IMR-90 (cell line): Measurements from ENCODE around the gene CANX. TPM values are rescaled to one million over a fixed set of nuclear protein-coding genes. Genes with fewer than 3 reads are reported as not detected.

Experiments used
- ATAC-seq: fragments of 200-7000 bp; cut with Tn5 transposase; 2 replicates; pipeline ENCODE4 v1.9.1; 2020; ENCODE audit warnings: low read depth, mild to moderate bottlenecking, moderate library complexity
- BruUV-seq: library from RNA; stranded (reverse); fragments of 400-500 nt; replicated peaks from 2 replicates; lab custom pipeline; 2021; lab: Mats Ljungman, UMichigan
- CTCF ChIA-PET: fragments of 300-600 bp; formaldehyde crosslinking; extraction: SDS; loops from one replicate; lab custom pipeline; 2021; ENCODE audit warnings: antibody characterized with exemption; lab: Yijun Ruan, JAX
- POLR2A ChIA-PET: fragments of 300-600 bp; sonication (Branson Sonifier 250); formaldehyde crosslinking; loops from one replicate; lab custom pipeline; 2022; ENCODE audit warnings: antibody characterized with exemption; ENCODE audit not compliant: unreplicated experiment; lab: Charles Lee
- DNase-seq: peaks from one replicate; pipeline ENCODE4 v3.0.0; 2013
- H2AFZ ChIP-seq: replicated peaks from 2 replicates; pipeline ENCODE3; 2013; ENCODE audit warnings: low read length, mild to moderate bottlenecking; ENCODE audit not compliant: poor library complexity
- H2AK5ac ChIP-seq: 2 replicates; pipeline ENCODE4 v1.6.1; 2013; ENCODE audit warnings: low read depth, low read length, inconsistent platforms
- H2AK9ac ChIP-seq: replicated peaks from 2 replicates; pipeline ENCODE3; 2013; ENCODE audit warnings: mild to moderate bottlenecking, low read depth, low read length, moderate library complexity; ENCODE audit not compliant: poor library complexity
- H2BK120ac ChIP-seq: 2 replicates; pipeline ENCODE4 v1.6.1; 2013; ENCODE audit warnings: low read depth, low read length, inconsistent platforms
- H2BK15ac ChIP-seq: 3 replicates; pipeline ENCODE4 v1.6.1; 2013; ENCODE audit warnings: low read depth, low read length, inconsistent platforms
- H2BK20ac ChIP-seq: 2 replicates; pipeline ENCODE4 v1.6.1; 2013; ENCODE audit warnings: low read depth, mild to moderate bottlenecking, inconsistent platforms, low read length, moderate library complexity
- H2BK5ac ChIP-seq: 2 replicates; pipeline ENCODE4 v1.6.1; 2013; ENCODE audit warnings: mild to moderate bottlenecking, low read depth, low read length, inconsistent platforms; ENCODE audit not compliant: poor library complexity, severe bottlenecking
- H3K14ac ChIP-seq: replicated peaks from 2 replicates; pipeline ENCODE4 v1.6.1; 2013; ENCODE audit warnings: low read depth, low read length, inconsistent platforms
- H3K18ac ChIP-seq: 2 replicates; pipeline ENCODE4 v1.6.1; 2013; ENCODE audit warnings: low read depth, low read length, control low read depth
- H3K23ac ChIP-seq: 2 replicates; pipeline ENCODE4 v1.6.1; 2013; ENCODE audit warnings: low read depth, low read length, inconsistent platforms
- H3K27ac ChIP-seq: 2 replicates; pipeline ENCODE4 v1.5.1; 2013; ENCODE audit warnings: mild to moderate bottlenecking, control low read depth, low read length; ENCODE audit not compliant: insufficient read depth
- H3K27me3 ChIP-seq: 2 replicates; pipeline ENCODE4 v1.6.1; 2013; ENCODE audit warnings: low read length; ENCODE audit not compliant: control insufficient read depth, insufficient read depth
- H3K36me3 ChIP-seq: 2 replicates; pipeline ENCODE4 v1.6.1; 2013; ENCODE audit warnings: low read length, mixed read lengths; ENCODE audit not compliant: control insufficient read depth, insufficient read depth
- H3K4ac ChIP-seq: 2 replicates; pipeline ENCODE4 v1.6.1; 2013; ENCODE audit warnings: low read depth, low read length, inconsistent platforms
- H3K4me1 ChIP-seq: 2 replicates; pipeline ENCODE4 v1.6.1; 2013; ENCODE audit warnings: low read length, mixed read lengths; ENCODE audit not compliant: control insufficient read depth, insufficient read depth
- H3K4me2 ChIP-seq: 2 replicates; pipeline ENCODE4 v1.6.1; 2013; ENCODE audit warnings: low read depth, mild to moderate bottlenecking, control low read depth, low read length, moderate library complexity
- H3K4me3 ChIP-seq: 2 replicates; pipeline ENCODE4 v1.5.1; 2013; ENCODE audit warnings: low read depth, mild to moderate bottlenecking, control low read depth, low read length, moderate library complexity; ENCODE audit not compliant: insufficient read depth
- H3K56ac ChIP-seq: 2 replicates; pipeline ENCODE4 v1.6.1; 2013; ENCODE audit warnings: low read length, inconsistent platforms; ENCODE audit not compliant: insufficient read depth; ENCODE audit errors: extremely low read depth
- H3K79me1 ChIP-seq, 2 experiments: 2 replicates each; pipeline ENCODE4 v1.6.1; 2013; ENCODE audit warnings: low read length in 2 of 2, inconsistent platforms in 1 of 2, low read depth in 1 of 2
- H3K9ac ChIP-seq: 2 replicates; pipeline ENCODE4 v1.6.1; 2013; ENCODE audit warnings: low read depth, low read length, control low read depth
- H3K9me1 ChIP-seq: 2 replicates; pipeline ENCODE4 v1.6.1; 2013; ENCODE audit warnings: low read length, inconsistent platforms; ENCODE audit not compliant: insufficient read depth
- H3K9me3 ChIP-seq: 2 replicates; pipeline ENCODE4 v1.6.1; 2013; ENCODE audit warnings: low read length; ENCODE audit not compliant: control insufficient read depth, insufficient read depth
- H4K20me1 ChIP-seq: 2 replicates; pipeline ENCODE4 v1.6.1; 2013; ENCODE audit warnings: low read length, inconsistent platforms; ENCODE audit not compliant: insufficient read depth
- H4K5ac ChIP-seq: 2 replicates; pipeline ENCODE4 v1.6.1; 2013; ENCODE audit warnings: mild to moderate bottlenecking, low read depth, low read length, control low read depth
- H4K8ac ChIP-seq, 2 experiments: 2 replicates each; pipeline ENCODE4 v1.6.1; 2013; ENCODE audit warnings: low read depth in 2 of 2, low read length in 2 of 2, control low read depth in 1 of 2, inconsistent platforms in 1 of 2
- H4K91ac ChIP-seq: 2 replicates; pipeline ENCODE4 v1.6.1; 2013; ENCODE audit warnings: low read depth, low read length, inconsistent platforms; ENCODE audit not compliant: insufficient read depth
- BHLHE40 ChIP-seq: fragments of 150-350 bp; IDR thresholded peaks from 2 replicates; pipeline ENCODE4 v1.6.1; 2016; ENCODE audit warnings: mild to moderate bottlenecking, low read depth, low read length
- CEBPB ChIP-seq: IDR thresholded peaks from 2 replicates; pipeline ENCODE4 v1.6.1; 2012; ENCODE audit warnings: low read depth, low read length, improper control_type of control experiment
- CHD1 ChIP-seq: IDR thresholded peaks from 2 replicates; pipeline ENCODE4 v1.6.1; 2012; ENCODE audit warnings: low read depth, low read length, improper control_type of control experiment
- CTCF ChIP-seq: conservative IDR thresholded peaks from 2 replicates; pipeline ENCODE4 v1.5.1; 2012; ENCODE audit warnings: mild to moderate bottlenecking, low read depth, low read length, improper control_type of control experiment
- ELK1 ChIP-seq: fragments of 150-350 bp; IDR thresholded peaks from 2 replicates; pipeline ENCODE4 v1.6.1; 2016; ENCODE audit warnings: low read depth, mild to moderate bottlenecking, low read length, moderate library complexity, borderline replicate concordance
- FOS ChIP-seq: fragments of 150-350 bp; IDR thresholded peaks from 2 replicates; pipeline ENCODE4 v1.6.1; 2016; ENCODE audit warnings: low read depth, low read length
- MAFK ChIP-seq: IDR thresholded peaks from 2 replicates; pipeline ENCODE4 v1.6.1; 2012; ENCODE audit warnings: low read depth, low read length, improper control_type of control experiment
- MAZ ChIP-seq: IDR thresholded peaks from 2 replicates; pipeline ENCODE4 v1.6.1; 2012; ENCODE audit warnings: low read depth, mild to moderate bottlenecking, low read length, improper control_type of control experiment, moderate library complexity, borderline replicate concordance
- MXI1 ChIP-seq: IDR thresholded peaks from 2 replicates; pipeline ENCODE4 v1.6.1; 2012; ENCODE audit warnings: low read depth, mild to moderate bottlenecking, low read length, moderate library complexity, borderline replicate concordance
- NFE2L2 ChIP-seq: fragments of 150-350 bp; IDR thresholded peaks from 2 replicates; pipeline ENCODE4 v1.6.1; 2016; ENCODE audit warnings: low read depth, mild to moderate bottlenecking, low read length
- POLR2A ChIP-seq: IDR thresholded peaks from 2 replicates; pipeline ENCODE4 v1.6.1; 2012; ENCODE audit warnings: mild to moderate bottlenecking, low read depth, low read length
- RAD21 ChIP-seq: IDR thresholded peaks from 2 replicates; pipeline ENCODE4 v1.6.1; 2012; ENCODE audit warnings: low read length, improper control_type of control experiment
- RCOR1 ChIP-seq: IDR thresholded peaks from 2 replicates; pipeline ENCODE4 v1.6.1; 2012; ENCODE audit warnings: mild to moderate bottlenecking, low read length, improper control_type of control experiment; ENCODE audit not compliant: insufficient replicate concordance
- RFX5 ChIP-seq: IDR thresholded peaks from 2 replicates; pipeline ENCODE4 v1.8.0; 2012; ENCODE audit warnings: low read depth, mild to moderate bottlenecking, low read length, moderate library complexity
- SMC3 ChIP-seq: fragments of 150-350 bp; IDR thresholded peaks from 2 replicates; pipeline ENCODE4 v1.6.1; 2016; ENCODE audit warnings: low read depth, mild to moderate bottlenecking, antibody characterized with exemption, low read length, moderate library complexity
- USF2 ChIP-seq: fragments of 150-350 bp; IDR thresholded peaks from 2 replicates; pipeline ENCODE4 v1.6.1; 2017; ENCODE audit warnings: mild to moderate bottlenecking, antibody characterized with exemption, low read length, low read depth
- whole genome bisulfite sequencing, 2 experiments: methylation state at CpG; one replicate each; pipeline versions ENCODE4 v1.1.5 to v1.1.7; 2013; ENCODE audit warnings: missing lambda C conversion rate in 2 of 2; ENCODE audit not compliant: insufficient read length in 1 of 2; ENCODE audit errors: extremely low coverage in 2 of 2; 5-methylcytosine and 5-hydroxymethylcytosine counted together
- dilution Hi-C: fragments of 300-500 bp; cut with HindIII; formaldehyde crosslinking; loops from one replicate; pipeline ENCODE4 v1.14.3; 2018; ENCODE audit warnings: low sequenced_read_pairs; ENCODE audit not compliant: unreplicated experiment
- in situ Hi-C: fragments of 300-500 bp; cut with MboI; formaldehyde crosslinking; loops from 3 replicates; pipeline ENCODE4 v1.14.3; 2019; ENCODE audit warnings: low sequenced_read_pairs, inconsistent platforms, mixed read lengths
- intact Hi-C: fragments of 100-400 bp; cut with micrococcal nuclease; formaldehyde crosslinking; loops from 2 replicates; pipeline ENCODE4 v1.10.0; 2022
- polyA plus RNA-seq, 3 experiments: library from polyadenylated mRNA; depleted of rRNA; stranded (reverse); fragments of >200 nt; gene quantifications; 2 replicates each; pipeline ENCODE4 v1.2.3, GENCODE V29; 2012; ENCODE audit warnings: low replicate concordance in 1 of 3
- total RNA-seq: library from RNA; depleted of rRNA; stranded (reverse); fragments of >200 nt; gene quantifications from 2 replicates; pipeline ENCODE4 v1.2.3, GENCODE V29; 2012

Gene CANX
- total and polyA plus RNA-seq, 2 of the 4 experiments (the other 2 are of a cell fraction): 216 to 345 TPM

- 93% methylated on average over 2 of the region's 4 CpGs; no CpG with 5 or more reads in 1 of the 2 experiments for WGBS, 2 experiments
- Histone ChIP-seq H3K79me1 (peaks cover 24 to 62% of the 10 kb centered on the region in 2 experiments), H4K8ac (no peak overlapping the region), H3K9me1 (peaks cover 3% of the 10 kb centered on the region), H3K9me3 (no peaks in the 10 kb centered on the region), H2AFZ (no peak overlapping the region), H3K18ac (no peak overlapping the region), H3K4me3 (no peak overlapping the region), H3K14ac (no peak overlapping the region), H3K27ac (no peak overlapping the region), H3K56ac (no peak overlapping the region), H2BK20ac (no peak overlapping the region), H3K9ac (no peak overlapping the region), H3K4ac (no peak overlapping the region), H2BK120ac (no peak overlapping the region), H3K4me2 (no peak overlapping the region), H3K4me1 (peaks cover 2% of the 10 kb centered on the region), H2BK5ac (no peak overlapping the region), H3K36me3 (peaks cover 73% of the 10 kb centered on the region), H4K5ac (no peak overlapping the region), H2BK15ac (no peak overlapping the region), H3K23ac (no peak overlapping the region), H4K91ac (no peak overlapping the region), H3K27me3 (no peaks in the 10 kb centered on the region), H4K20me1 (peaks cover 11% of the 10 kb centered on the region; the same call in 1 of the 2 replicates), H2AK9ac (no peak overlapping the region), H2AK5ac (no peak overlapping the region)
- no peak for DNase-seq
- in situ Hi-C loops (no loop called here), intact Hi-C loops (no loop called here), dilution Hi-C loops (no loop called here)
- POLR2A ChIA-PET: no interaction called here
- CTCF ChIA-PET: interaction anchor here (0.7 kb wide), 1 partner anchor 9 kb away, joined by 3 read pairs; no protein-coding TSS in a partner anchor
- TF ChIP-seq CEBPB (no peak), RAD21 (no peak), ELK1 (no peak), SMC3 (no peak), BHLHE40 (no peak), MAFK (no peak), RFX5 (no peak), POLR2A (no peak), CTCF (no peak), MAZ (no peak), NFE2L2 (no peak), RCOR1 (no peak), USF2 (no peak), CHD1 (no peak), MXI1 (no peak), FOS (no peak)
- ATAC-seq: no peak
- no TSS peak for BruUV-seq
Measured at GRCh38 chr5:179771311-179771895, 72.6 kb downstream of the CANX start.
